ENCODE measurements around the gene KLF13. TPM values are rescaled to one million over a fixed set of nuclear protein-coding genes. Genes with fewer than 3 reads are reported as not detected.

KLF13 gene
- total and polyA plus RNA-seq, 10 of the 15 experiments (the other 5 are each of a cell fraction or from before 2014, with no cell fraction given): 20.3 to 109 (median 51.4) TPM

GRCh38 chr15:31328969-31329639 is 2.5 kb downstream of the KLF13 start:
- Histone ChIP-seq H4K20me1 (ENCODE audit: control insufficient read depth, insufficient read depth) (peaks cover 8% of the 10 kb centered on the region), H3K4me1 (ENCODE audit: control insufficient read depth, insufficient read depth, low read length) (peaks cover 49% of the 10 kb centered on the region), H3K9ac (ENCODE audit: control insufficient read depth, insufficient read depth, low read length) (peak overlapping the region; percentile 80), H3K27me3 (replicated peaks in 1 of 2; ENCODE audit: control insufficient read depth in 2 of 2, insufficient read depth in 2 of 2, low read length in 1 of 2) (no peaks in the 10 kb centered on the region), H2AFZ (ENCODE audit: control insufficient read depth, low read depth, low read length) (no peak overlapping the region), H3K36me3 (ENCODE audit: control insufficient read depth in 2 of 2, insufficient read depth in 2 of 2, low read length in 1 of 2) (peaks cover 2 to 5% of the 10 kb centered on the region in 2 experiments; a peak in 2 of 4 replicates), H3K9me3 (replicated peaks; ENCODE audit: control insufficient read depth, insufficient read depth, low read length) (no peaks in the 10 kb centered on the region), H3K4me3 (peak overlapping the region; percentile 91), H3K79me2 (ENCODE audit: control insufficient read depth, insufficient read depth, low read length) (peaks cover 93% of the 10 kb centered on the region), H3K27ac (ENCODE audit: control insufficient read depth, insufficient read depth) (peak overlapping the region; percentile 87), H3K4me2 (ENCODE audit: control insufficient read depth, insufficient read depth) (peak overlapping the region; percentile 85)
- FAIRE-seq (peak; percentile 72), DNase-seq (ENCODE audit: low read depth, low spot score) (no peak), ATAC-seq (peak; percentile 2)
- intact Hi-C loops (cut with micrococcal nuclease; ENCODE audit: unreplicated experiment): loop anchor here (2.0 to 10.0 kb wide), 4 partner anchors 18 to 424 kb away; partner anchors contain the start of gene FAN1
- 21% methylated on average over 27 of the region's 29 CpGs for WGBS (ENCODE audit: insufficient coverage, insufficient replicate concordance, low lambda C conversion rate, missing lambda C conversion rate)
- TSS peak; percentile 37 for BruUV-seq (replicated peaks)
- ChIA-PET RAD21 (ENCODE audit: unreplicated experiment) (interaction anchor here (0.6 to 2.8 kb wide), 15 partner anchors 9 to 159 kb away, joined by 3 to 19 read pairs (median 5); no protein-coding TSS in a partner anchor), SMC1A (ENCODE audit: uncharacterized antibody, unreplicated experiment) (interaction anchor here (0.6 to 2.3 kb wide), 16 partner anchors 9 to 214 kb away, joined by 3 to 12 read pairs (median 5); no protein-coding TSS in a partner anchor), CTCF (interaction anchor here (0.7 to 2.1 kb wide), 11 partner anchors 17 to 159 kb away, joined by 3 to 10 read pairs (median 4); no protein-coding TSS in a partner anchor), POLR2A (interaction anchor here (0.5 to 7.3 kb wide), 13 partner anchors 9 to 120 kb away, joined by 3 to 112 read pairs (median 3); no protein-coding TSS in a partner anchor)
- in situ Hi-C loops (cut with MboI): loop anchor here (10.0 to 25.0 kb wide), 3 partner anchors 64 to 1283 kb away; partner anchors contain the start of genes ARHGAP11A and ARHGAP11B
- TF ChIP-seq ASH2L (IDR thresholded peaks at IDR 0.05; ENCODE audit: borderline replicate concordance, low read depth) (no peak), NFIC (IDR thresholded peaks at IDR 0.05; ENCODE audit: low read depth, low read length) (no peak), BHLHE40 (IDR thresholded peaks at IDR 0.05; ENCODE audit: borderline replicate concordance in 1 of 2, low read depth in 2 of 2, low read length in 1 of 2) (peak; percentile 67 to 80; a peak in 3 of 4 replicates), TCF12 (IDR thresholded peaks at IDR 0.05; ENCODE audit: low read depth, low read length) (peak; percentile 27; the same call in 1 of the 2 replicates), RB1 (IDR thresholded peaks at IDR 0.05; ENCODE audit: borderline replicate concordance) (no peak), MEF2A (IDR thresholded peaks at IDR 0.05; ENCODE audit: insufficient read depth, low read depth, low read length) (no peak), RFX5 (IDR thresholded peaks at IDR 0.05; ENCODE audit: low read depth, low read length) (no peak), NR2C1 (IDR thresholded peaks at IDR 0.05) (0 out of 2 replicates have a peak, but pooled peaks have one; percentile 25), PML (IDR thresholded peaks at IDR 0.05; ENCODE audit: low read length) (no peak), CEBPB (IDR thresholded peaks at IDR 0.05; ENCODE audit: borderline replicate concordance in 1 of 2, low read depth in 2 of 2, low read length in 2 of 2) (no peak), TCF7 (IDR thresholded peaks at IDR 0.05; ENCODE audit: borderline replicate concordance) (no peak), NFXL1 (IDR thresholded peaks at IDR 0.05; ENCODE audit: borderline replicate concordance) (no peak), NKRF (conservative IDR thresholded peaks at IDR 0.05) (peak; percentile 5; the same call in 1 of the 2 replicates), SIN3A (IDR thresholded peaks at IDR 0.05; ENCODE audit: low read depth, low read length) (peak; percentile 46; the same call in 1 of the 2 replicates), MEF2B (IDR thresholded peaks at IDR 0.05; ENCODE audit: partially characterized antibody, poor library complexity, severe bottlenecking) (peak; percentile 90), SRF (IDR thresholded peaks at IDR 0.05; ENCODE audit: low read depth in 2 of 2, low read length in 2 of 2) (no peak), CBX3 (IDR thresholded peaks at IDR 0.05; ENCODE audit: borderline replicate concordance, low read depth) (no peak), SP1 (IDR thresholded peaks at IDR 0.05; ENCODE audit: low read depth, low read length) (no peak), MYB (IDR thresholded peaks at IDR 0.05; ENCODE audit: borderline replicate concordance, low read depth, low read length) (no peak), BCL3 (IDR thresholded peaks at IDR 0.05; ENCODE audit: borderline replicate concordance, insufficient read depth, low read depth, low read length, poor library complexity, severe bottlenecking) (no peak)
